M059J (cell line): ENCODE results near the gene FBXO38. TPM values are rescaled to one million over a fixed set of nuclear protein-coding genes. Genes with fewer than 3 reads are reported as not detected.
"Not testable (repeated sequence)": the region's sequence is repeated elsewhere in the genome, so short reads cannot be mapped to it uniquely, and the experiment has no call there.

Experiments
- DNase-seq: peaks from one replicate; pipeline ENCODE4 v3.0.0-alpha.2; 2012; ENCODE audit warnings: low read depth
- total RNA-seq: library from RNA; depleted of rRNA; stranded (reverse); fragments of >200 nt; shearing (Covaris generic); gene quantifications from 2 replicates; pipeline ENCODE4 v1.2.3, GENCODE V29; 2014

FBXO38 gene
- total RNA-seq, 1 experiment from 2014 or later, result 38.7 TPM

DNA sequence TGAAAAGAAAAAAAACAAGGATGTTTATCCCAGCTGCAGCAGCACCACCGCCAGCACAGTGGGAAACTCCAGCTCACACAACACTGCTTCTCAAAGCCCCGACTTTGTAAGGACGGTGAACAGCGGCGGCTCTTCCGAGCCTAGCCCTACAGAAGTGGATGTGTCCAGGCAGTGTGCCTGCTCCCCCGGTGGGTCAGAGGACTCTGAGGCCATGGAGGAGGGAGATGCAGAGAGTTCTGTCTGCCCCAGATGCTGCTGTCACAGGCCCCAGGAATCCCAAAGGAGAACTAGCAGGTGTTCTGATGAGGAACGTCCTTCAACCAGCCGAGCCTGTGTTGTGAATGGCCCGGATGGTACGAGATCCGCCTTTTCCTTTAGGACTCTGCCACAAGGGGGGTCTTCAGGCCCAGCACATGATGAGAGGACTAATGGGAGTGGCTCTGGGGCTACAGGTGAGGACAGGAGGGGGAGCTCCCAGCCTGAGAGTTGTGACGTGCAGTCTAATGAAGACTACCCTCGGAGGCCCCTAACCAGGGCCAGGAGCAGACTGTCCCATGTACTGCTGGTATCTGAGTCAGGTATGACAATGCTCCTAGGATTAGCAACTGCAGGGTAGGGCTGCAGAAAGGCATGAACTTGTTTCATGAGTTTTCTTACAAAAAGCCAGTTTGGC, 43.7 kb downstream of the FBXO38 start:
- DNase-seq, result no peak

DNA sequence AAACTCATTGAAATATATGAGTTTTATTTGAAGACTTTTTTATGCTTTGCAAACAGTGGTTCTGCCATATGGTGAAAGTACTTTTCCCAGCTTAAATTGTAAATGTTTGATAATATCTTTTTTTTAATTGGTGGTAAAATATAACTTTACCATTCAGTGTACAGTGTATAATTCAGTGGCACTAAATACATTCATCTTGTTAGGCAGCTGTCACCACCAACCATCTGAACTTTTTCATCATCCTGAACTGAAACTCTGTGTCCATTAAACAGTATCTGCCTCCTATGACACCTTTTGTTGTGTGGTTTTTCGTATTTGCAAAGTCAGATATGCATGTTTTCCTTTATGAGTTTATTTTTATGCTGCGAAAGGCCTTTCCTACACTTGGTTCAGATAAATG, 45.1 kb downstream of the FBXO38 start:
- no peak for DNase-seq

DNA sequence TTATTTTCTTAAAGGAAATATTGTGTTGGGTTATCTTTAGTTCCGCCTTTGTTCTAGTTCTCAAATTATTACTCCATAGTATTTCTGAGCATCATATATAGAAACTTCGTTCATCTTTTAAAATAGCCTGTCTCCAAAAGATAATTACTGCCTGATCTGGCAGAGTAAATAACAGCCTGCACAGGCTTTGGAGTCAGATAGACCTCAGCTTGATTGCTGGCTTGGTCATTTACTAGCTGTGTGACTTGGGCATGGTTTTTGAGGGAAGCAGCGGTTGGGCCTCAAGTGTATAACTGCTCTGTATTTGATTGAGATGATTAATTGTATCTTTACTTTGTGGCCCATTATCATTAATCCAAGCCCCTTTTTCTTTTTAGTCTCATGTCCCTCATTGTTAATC, 50.1 kb downstream of the FBXO38 start:
- DNase-seq, result no peak

DNA sequence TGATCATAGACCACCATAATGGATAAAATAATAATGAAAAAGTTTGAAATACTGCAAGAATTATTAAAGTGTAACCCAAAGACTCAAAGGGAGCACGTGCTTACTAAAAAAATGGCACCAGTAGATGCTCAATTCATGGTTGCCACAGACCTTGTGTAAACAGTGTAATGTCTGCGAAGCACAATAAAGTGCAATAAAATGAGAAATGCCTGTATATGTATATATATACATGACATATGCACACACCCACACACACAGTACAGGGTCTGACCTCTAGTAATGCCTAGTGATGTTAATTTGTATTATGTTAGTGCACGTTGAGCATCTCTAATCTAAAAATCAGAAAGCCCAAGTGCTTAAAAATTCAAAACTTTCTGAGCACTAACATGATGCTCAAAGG, 52.3 kb downstream of the FBXO38 start:
- no peak for DNase-seq

DNA sequence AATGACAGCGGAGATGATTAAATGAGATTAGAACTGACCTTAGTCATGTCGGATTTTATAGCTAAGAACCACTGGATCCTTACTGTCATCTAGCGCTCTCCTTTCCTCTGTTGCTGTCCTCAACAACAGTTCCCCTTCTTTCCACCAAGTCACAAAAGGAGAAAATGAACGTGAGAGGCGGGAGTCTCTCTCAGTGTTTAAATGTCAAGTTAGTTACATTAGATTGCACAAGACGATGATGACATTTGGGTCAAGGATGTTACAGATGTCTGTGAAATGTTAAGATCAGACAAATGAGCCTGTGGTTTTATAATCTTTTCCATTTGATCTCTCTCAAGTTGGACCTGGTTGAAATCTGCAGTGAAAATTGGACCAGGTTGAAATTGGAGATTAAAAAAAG, 53.5 kb downstream of the FBXO38 start:
- no peak for DNase-seq

DNA sequence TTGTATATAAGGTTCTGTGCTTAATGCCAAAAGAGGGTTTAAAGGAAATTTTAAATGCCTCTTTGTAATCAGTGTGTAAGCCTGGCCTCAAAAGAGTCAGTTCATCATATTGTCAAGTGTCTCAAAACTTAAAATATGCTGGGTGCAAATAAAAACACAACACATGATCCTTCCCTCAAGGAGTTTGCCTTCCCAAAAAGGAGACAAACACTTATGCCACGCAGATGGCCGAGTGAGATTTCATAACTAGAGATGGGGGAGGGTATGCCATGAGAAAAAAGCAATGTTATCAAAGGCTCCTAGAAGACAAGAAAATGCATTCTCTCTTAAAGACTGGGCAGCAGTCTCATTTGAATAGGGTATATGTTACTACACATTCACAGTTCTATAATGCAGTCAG, 55.2 kb downstream of the FBXO38 start:
- no peak for DNase-seq

DNA sequence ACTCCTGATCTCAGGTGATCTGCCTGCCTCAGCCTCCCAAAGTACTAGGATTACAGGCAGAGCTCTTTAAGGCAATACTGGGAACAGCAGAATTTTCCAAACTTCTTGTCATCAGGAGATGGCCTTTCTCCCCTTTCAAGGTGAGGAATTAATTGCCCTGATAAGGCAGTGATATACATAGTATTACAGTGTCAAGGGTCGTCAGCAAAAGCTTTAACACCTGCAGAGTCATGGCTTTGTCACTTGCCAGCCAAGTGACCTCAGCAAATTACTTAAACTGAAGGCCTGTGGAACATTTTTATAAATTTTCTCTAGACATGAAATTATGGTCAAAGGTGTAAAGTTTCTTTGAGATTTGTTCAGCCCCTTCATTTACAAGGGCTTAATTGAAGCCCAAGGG, 59.5 kb downstream of the FBXO38 start:
- no peak for DNase-seq

DNA sequence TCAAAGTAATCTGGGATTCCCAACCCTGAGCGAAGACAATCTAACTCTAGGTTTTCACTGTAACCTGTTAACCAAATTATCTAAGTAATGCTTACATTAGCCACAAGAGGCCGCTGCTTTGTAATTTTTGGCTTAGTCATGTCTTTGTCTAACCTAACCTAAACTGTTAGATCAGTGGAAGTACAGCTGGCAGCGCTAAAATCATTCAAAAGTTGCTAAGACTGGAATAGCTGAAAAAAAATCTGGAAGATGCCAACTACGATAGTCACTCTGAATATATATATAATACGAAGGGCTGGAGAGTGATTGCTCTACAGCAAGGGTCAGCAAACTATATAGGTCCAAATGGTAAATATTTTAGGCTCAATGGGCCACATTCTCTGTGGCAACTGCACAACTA, 60.2 kb downstream of the FBXO38 start:
- peak; percentile 67 for DNase-seq

DNA sequence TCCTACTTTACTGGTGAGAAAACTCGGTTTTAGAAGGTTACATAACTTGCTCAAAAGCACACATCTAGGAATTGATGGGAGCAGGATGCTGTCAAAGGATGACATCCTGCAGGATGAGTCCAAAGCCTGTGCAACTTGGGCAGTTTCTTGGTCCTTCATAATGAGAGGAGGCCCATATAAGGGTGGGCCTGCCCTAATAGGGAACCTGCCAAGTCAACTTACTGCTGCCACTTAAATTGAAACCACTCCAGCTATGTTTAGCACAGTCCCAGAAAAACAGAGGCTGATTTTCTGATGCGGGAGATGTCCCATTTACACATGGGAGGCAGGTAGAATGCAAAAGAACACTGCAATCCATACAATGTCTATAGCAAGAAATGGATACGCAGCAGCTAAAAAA, 61.8 kb downstream of the FBXO38 start:
- no peak for DNase-seq

DNA sequence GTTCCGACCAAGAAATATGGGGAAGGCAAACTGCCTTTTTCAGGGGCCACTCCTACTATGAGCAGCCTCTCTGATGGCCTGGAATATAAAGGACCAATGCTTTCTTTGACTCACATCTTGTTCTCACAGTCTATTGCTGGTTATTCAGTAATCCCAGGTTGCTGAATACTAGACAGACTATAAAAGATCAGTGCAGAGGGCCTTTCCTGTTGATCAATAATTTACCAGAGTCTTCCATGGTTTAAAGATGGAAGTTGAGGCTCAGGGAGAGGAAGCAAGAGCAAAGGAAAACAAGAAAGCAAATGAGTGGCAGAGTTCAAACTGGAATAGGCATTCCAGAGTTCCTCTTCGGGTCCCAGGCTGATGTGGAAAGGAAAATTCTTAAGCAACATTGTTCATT, 62.9 kb downstream of the FBXO38 start:
- no peak for DNase-seq

DNA sequence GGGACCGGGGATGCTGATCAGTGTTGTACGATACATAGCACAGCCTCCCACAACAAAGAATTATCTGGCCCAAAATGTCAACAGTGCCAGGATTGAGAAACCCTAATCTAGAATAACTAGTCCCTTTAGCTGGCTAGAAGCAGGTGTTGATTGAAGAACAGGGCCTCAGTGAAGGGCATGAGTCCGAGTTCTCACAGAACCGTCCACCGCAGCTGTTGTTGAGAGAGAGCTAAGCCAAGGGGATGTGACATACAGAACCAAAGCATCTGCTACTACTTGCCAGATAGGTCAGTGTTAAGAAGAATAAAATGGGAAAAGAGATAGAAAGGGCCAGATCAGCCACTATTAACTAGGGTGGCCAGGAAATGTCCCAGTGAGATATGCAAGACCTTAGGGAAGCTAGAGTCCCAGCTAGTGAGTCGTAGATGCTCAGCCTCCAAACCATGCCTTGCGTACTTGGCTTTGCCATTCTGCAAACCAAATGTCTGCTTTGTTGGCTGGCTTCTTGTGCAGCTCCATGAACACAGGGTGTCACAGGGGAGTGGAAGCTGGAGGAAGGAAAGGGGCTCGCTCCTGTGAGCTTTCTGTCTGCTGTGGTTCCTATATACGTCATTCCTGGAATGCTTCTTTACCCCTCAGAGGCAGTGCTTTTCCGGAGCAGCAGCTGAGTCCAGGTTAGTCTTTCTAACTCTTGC, 68.9 kb downstream of the FBXO38 start:
- DNase-seq, result no peak

DNA sequence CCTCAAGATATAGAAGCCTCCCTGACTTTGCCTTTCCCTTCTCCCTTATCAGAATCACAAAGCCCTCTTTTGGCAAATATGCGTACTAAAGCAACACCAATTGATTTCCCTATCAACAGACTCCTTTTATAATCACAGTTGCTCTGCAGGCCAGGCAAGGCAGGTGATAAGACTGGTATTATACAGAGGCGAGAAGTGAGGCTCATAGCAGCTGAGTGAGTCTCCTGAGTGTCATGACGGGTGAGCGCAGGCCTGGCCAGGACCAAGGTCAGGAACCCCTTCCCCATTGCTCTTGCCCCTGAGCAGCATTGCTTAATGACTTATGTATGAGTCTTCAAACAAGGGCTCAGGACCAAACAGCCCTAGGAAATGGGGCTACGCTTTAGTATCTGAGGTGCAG, 70.8 kb downstream of the FBXO38 start:
- no peak for DNase-seq

DNA sequence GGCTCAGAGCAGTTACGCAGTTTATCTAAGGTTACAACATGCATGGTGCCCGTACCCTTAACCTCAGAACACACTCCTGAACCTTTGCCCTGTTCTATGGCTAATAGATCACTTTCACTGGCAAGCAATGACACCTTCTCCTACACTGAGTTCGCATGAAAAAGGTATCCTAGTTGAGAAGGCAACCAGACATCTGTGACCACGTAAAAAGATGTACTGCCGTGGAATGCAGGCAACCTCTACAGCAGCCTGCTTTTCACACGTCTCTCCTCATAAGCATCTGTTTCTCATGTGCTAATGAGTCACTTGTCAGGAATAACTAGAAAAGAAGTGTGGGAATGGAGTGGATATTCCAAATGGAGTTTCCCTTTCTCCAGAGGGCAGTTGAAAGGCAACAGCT, 71.4 kb downstream of the FBXO38 start:
- DNase-seq, result no peak

DNA sequence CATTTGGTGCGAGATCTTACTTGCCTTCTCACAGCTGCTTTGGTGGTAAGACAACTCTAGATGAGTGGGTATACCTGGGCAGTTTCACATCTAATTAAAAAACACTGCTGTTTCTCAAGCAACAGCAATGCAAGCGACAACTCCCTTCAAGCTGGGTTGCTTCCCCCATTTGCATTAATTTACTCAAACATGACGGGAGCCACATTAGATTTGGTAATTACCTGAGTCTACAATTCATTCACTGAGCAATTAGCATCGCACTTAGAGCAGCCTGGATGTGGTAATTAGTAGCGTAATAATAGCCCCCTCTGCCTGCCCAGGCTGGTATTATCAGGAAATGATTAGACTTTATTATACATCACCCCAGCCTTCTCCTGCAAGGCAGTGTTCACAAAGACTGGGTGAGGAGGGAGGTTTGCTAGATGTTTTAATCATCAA, 73.4 kb downstream of the FBXO38 start:
- peak; percentile 7 for DNase-seq

DNA sequence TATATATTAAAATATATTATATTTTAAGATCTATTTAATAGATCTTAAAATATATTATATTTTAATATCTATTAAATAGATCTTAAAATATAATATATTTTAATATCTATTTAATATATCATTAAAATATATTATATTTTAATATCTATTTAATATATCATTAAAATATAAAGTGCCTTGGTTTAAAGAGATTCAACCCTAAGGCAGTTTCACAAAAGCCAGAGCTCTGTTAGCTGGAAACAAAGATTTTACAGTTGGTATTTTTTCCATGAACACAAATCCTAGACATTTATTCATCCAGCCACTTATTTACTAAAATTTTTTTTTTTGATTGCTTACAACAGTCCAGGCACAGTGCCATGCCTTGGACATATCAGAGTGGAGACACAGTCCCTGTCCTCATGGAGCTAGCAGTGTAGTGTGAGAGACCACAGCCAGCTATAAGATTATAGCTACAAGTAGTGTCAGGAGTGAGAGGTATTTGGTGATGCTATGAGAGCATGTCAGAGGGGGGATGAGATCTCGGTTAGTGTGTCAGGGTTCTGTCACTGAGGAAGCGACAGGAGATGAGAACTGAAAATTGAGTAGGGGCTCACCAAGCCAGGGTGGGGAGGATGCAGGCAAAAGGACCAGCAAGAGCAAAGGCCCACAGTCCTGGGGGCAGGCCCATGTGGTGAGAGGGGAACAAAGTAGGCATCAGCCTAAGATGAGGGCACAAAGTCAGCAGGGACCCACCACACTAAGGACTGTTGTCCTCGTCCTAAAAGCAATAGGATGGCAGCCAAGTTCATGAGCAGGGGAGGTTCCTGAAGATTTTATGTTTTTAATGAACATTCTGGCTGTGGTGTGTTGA, 74.5 kb downstream of the FBXO38 start:
- no peak for DNase-seq

DNA sequence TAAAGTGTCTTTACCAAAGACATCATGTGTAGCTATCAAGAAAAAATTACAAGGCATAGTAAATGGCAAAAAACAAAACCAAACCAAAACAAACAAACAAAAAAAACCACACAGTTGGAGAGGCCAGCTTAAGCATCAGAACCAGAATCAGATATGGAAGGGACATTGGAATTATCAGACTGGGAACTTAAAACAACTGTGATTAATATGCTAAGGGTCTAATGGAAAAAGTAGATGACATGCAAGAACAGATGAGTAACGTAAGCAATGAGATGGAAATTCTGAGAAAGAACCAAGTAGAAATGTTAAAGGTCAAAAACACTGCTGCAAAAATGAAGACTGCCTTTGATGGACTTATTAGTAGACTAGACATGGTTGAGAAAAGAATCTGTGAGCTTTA, 75.9 kb downstream of the FBXO38 start:
- DNase-seq, result no peak

DNA sequence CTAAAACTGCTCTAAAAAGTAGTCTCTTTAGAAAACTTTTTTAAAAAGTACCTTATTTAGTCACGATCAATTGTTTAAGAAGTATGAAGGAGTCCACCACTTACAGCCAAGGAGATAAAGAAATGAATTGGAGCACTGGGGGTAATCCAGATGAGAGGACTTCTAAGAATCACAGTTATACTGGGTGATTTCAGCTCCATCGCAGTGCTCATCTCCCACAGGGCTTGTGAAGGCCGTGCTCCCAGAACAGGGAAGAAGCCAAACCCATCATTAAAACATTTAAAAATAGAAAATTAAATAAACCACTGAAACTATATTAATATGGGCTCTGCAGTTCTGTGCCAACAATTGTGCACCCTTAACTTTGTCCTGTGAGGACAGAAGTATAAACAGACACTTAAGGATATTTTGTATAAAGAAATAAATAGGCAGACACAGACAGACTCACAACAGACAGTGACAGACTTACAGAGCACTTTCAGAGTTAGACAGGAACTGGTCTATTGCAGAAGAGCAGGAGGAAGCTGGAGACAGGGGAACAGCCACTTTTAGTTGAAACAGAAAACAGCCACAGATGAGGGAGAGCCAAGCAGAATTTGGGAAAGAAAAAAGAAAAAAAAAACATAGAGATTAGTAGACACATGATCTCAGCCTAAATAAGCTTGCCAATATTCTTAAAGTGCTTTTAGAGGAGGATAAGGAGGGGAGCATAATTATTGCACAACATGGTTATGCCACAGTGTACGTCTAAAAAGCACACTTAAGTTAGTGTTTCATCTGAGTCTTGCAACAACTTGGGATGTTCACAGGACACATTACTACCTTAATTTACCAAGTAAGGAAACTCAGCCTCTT, 81.8 kb downstream of the FBXO38 start:
- no peak for DNase-seq

DNA sequence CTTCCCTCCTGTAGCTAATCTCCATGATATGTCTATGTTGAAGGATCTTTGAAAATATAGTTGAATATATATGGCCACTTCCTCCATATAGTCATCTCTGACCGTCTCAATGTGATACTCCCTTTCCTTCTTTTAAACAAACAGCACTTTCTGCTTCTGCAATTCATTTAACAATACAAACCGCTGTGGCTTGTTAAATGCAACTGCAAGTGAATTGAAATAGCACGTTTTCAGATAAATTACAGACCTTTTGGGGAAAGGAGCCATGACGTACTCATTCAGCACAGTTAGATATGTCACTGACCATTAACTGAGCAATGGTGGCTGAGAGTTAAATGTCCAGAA, 82.5 kb downstream of the FBXO38 start:
- no peak for DNase-seq

DNA sequence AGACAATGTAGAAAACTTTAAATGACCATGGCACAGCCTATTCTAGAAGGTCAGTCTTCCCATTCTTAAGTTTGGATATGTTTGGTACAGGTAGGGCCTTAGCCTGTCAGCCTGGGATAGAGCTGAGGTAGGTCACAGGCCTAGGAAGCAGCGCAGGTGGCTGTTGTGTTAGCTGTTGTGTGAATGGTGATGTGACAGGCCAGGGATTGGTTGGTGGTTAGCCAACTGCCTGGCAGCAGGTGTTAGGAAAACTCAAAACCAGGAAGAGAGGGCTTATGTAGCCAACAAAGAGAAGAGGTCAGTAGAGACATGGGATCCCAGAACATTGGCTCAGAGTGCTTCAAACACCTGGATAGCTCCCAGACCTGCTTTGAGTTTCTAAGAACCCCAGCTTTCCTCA, 84.2 kb downstream of the FBXO38 start:
- no peak for DNase-seq

DNA sequence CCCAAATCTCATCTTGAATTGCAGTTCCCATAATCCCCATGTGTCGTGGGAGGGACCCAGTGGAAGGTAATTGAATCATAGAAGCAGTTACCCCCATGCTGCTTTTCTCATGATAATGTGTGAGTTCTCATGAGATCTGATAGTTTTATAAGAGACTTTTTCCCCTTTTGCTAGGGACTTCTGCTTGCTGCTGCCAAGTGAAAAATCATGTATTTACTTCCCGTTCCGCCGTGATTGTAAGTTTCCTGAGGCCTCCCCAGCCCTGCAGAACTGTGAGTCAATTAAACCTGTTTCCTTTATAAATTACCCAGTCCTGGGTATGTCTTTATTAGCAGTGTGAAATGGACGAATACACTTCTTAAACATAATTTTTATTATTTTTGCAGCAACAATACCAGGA, 85.0 kb downstream of the FBXO38 start:
- DNase-seq, result not testable (repeated sequence)

DNA sequence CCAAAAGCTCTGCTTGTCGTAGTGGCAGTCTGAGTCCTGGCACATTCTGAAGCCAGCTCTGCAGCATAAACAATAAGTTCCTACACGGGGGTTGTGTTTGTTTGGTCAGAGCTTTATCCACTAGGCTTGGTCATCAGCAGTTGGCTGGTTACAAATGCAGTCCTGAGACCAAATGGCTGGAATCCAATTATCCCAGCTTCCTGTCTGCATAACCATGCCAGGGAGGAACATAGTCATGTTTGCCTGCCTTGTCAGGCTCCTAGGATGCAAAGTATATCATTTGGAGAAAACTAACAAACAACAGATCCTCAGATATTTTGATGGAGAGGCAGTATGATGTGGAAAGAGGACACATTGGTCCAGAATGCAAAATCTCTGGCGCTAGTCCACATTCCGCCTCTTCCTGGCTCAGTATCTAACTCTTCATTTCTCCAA, 85.8 kb downstream of the FBXO38 start:
- DNase-seq, result peak; percentile 81

DNA sequence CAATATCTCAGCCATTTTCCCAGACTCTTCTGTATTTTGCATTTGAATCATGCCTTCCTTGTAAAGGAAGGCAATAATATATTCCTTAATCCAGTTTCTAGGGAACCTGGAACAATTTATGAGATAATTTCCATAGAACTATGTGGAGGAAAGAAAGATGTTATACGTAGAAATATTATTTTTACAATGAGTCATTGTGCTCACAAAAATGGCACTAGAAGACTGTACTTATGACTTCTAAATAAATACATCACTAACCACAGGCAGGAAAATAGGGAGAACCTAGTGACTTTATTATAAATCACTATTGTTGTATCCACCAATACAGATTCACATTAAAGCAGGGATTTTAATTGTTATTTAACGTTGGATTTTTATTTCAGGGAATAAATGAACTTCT, 87.6 kb downstream of the FBXO38 start:
- no peak for DNase-seq
